ENCODE results near the gene SBNO2. TPM values are rescaled to one million over a fixed set of nuclear protein-coding genes. Genes with fewer than 3 reads are reported as not detected.

The SBNO2 gene
- total RNA-seq, 1 donor from 2014 or later, result 48.8 TPM

- Histone ChIP-seq H3K4me3 (ENCODE audit: low read depth, low read length) (no peak overlapping the region), H3K27me3 (ENCODE audit: control insufficient read depth, insufficient read depth, low read length) (no peaks in the 10 kb centered on the region), H3K36me3 (ENCODE audit: control insufficient read depth, insufficient read depth, low read length) (peaks cover 4% of the 10 kb centered on the region)
- TF ChIP-seq, protein P1, sequence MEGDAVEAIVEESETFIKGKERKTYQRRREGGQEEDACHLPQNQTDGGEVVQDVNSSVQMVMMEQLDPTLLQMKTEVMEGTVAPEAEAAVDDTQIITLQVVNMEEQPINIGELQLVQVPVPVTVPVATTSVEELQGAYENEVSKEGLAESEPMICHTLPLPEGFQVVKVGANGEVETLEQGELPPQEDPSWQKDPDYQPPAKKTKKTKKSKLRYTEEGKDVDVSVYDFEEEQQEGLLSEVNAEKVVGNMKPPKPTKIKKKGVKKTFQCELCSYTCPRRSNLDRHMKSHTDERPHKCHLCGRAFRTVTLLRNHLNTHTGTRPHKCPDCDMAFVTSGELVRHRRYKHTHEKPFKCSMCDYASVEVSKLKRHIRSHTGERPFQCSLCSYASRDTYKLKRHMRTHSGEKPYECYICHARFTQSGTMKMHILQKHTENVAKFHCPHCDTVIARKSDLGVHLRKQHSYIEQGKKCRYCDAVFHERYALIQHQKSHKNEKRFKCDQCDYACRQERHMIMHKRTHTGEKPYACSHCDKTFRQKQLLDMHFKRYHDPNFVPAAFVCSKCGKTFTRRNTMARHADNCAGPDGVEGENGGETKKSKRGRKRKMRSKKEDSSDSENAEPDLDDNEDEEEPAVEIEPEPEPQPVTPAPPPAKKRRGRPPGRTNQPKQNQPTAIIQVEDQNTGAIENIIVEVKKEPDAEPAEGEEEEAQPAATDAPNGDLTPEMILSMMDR (IDR thresholded peaks at IDR 0.05; ENCODE audit: insufficient read depth, low read length, poor library complexity, severe bottlenecking), result no peak
- no peak for DNase-seq (ENCODE audit: low read depth)
Observed at GRCh38 chr19:1089891-1090290, 84.2 kb downstream of the SBNO2 start.

GRCh38 chr19:1089126-1089771 lies 84.8 kb downstream of the SBNO2 start:
- no peaks in the 10 kb centered on the region for H3K27me3 ChIP-seq (ENCODE audit: control insufficient read depth, insufficient read depth, low read length)
- no peak for DNase-seq (ENCODE audit: low read depth)
- H3K4me3 ChIP-seq (ENCODE audit: low read depth, low read length), result no peak overlapping the region
- TF ChIP-seq, protein P1 (IDR thresholded peaks at IDR 0.05; ENCODE audit: insufficient read depth, low read length, poor library complexity, severe bottlenecking), result no peak
- peaks cover 4% of the 10 kb centered on the region for H3K36me3 ChIP-seq (ENCODE audit: control insufficient read depth, insufficient read depth, low read length)

- H3K4me3 ChIP-seq (ENCODE audit: low read depth, low read length), result no peak overlapping the region
- peaks cover 4% of the 10 kb centered on the region for H3K36me3 ChIP-seq (ENCODE audit: control insufficient read depth, insufficient read depth, low read length)
- TF ChIP-seq, protein P1 (IDR thresholded peaks at IDR 0.05; ENCODE audit: insufficient read depth, low read length, poor library complexity, severe bottlenecking), result no peak
Observed at GRCh38 chr19:1088416-1089010, 85.6 kb downstream of the SBNO2 start.

DNA sequence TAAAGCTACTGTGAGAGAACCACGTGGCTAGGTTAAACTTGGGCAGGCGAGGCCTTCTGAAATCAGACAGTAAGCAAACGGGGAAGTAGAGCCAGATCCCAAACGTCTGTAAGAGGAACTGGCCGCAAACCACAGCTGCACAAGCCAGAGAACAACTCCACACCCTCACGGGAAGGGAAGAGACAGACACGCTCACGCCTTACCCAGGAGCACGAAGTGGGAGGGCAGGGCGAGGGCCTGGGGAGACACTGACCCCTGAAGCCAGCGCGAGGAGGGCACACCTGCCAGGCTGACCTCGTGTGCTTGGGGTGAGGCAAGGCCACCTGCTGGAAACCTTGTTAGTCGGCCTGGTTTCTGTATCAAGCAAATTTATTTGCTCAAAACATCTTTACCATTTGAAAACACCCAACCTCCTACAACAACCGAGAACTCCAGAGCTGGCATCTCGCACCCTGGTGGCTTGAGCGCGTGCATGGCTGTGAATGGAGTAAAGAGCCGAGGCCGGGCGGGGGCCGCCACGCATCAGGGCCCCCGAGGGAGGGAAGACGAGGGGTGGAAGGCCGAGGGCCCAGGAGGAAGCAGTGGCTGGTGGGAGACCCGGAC lies 86.2 kb downstream of the SBNO2 start:
- H3K36me3 ChIP-seq (ENCODE audit: control insufficient read depth, insufficient read depth, low read length), result peaks cover 4% of the 10 kb centered on the region
- TF ChIP-seq, protein P1 (IDR thresholded peaks at IDR 0.05; ENCODE audit: insufficient read depth, low read length, poor library complexity, severe bottlenecking), result no peak
- H3K27me3 ChIP-seq (ENCODE audit: control insufficient read depth, insufficient read depth, low read length), result no peaks in the 10 kb centered on the region
- H3K4me3 ChIP-seq (ENCODE audit: low read depth, low read length), result no peak overlapping the region
- no peak for DNase-seq (ENCODE audit: low read depth)

More at GRCh38 chr19:1088416-1089010, 85.6 kb downstream of the SBNO2 start:
- DNase-seq (ENCODE audit: low read depth), result no peak
- no peaks in the 10 kb centered on the region for H3K27me3 ChIP-seq (ENCODE audit: control insufficient read depth, insufficient read depth, low read length)

DNA sequence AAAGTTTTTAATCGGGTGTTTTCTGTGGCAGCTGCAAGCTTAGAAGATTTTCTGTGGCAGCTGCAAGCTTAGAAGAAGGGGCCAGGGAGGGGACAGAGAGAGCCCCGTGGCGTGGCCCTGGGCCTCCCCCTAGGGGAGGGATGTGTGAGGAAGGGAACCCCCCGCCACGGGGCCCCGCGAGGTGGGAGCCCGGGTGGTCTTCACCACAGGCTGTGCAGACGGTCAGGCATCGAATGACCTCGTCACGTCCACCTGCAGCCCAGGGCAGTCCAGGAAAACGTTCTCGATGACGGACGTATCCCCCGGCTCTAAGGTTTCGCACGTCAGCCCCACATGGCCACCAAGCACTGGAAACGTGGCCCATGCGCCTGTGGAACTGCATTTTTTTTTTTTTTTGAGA lies 87.5 kb downstream of the SBNO2 start:
- Histone ChIP-seq H3K36me3 (ENCODE audit: control insufficient read depth, insufficient read depth, low read length) (peaks cover 2% of the 10 kb centered on the region), H3K27me3 (ENCODE audit: control insufficient read depth, insufficient read depth, low read length) (peaks cover 3% of the 10 kb centered on the region), H3K4me3 (ENCODE audit: low read depth, low read length) (no peak overlapping the region)
- no peak for DNase-seq (ENCODE audit: low read depth)
- TF ChIP-seq, protein P1 (IDR thresholded peaks at IDR 0.05; ENCODE audit: insufficient read depth, low read length, poor library complexity, severe bottlenecking), result no peak

Measured in kidney epithelial cell (primary cell).